HUES6 (cell line): Measurements from ENCODE around the gene PSMG1.

ENCODE experiments used
- H3K27ac ChIP-seq: 2 replicates; pipeline ENCODE4 v1.7.0; 2013; ENCODE audit warnings: low read depth, mild to moderate bottlenecking, low read length, inconsistent platforms
- H3K27me3 ChIP-seq: 2 replicates; pipeline ENCODE4 v1.6.1; 2013; ENCODE audit warnings: low read length; ENCODE audit not compliant: control insufficient read depth, insufficient read depth
- H3K36me3 ChIP-seq: 2 replicates; pipeline ENCODE4 v1.6.1; 2013; ENCODE audit warnings: low read length; ENCODE audit not compliant: control insufficient read depth, insufficient read depth
- H3K4me1 ChIP-seq: 2 replicates; pipeline ENCODE4 v1.6.1; 2013; ENCODE audit warnings: low read length; ENCODE audit not compliant: control insufficient read depth, insufficient read depth
- H3K4me3 ChIP-seq: 2 replicates; pipeline ENCODE4 v1.5.1; 2013; ENCODE audit warnings: low read depth, low read length
- H3K9ac ChIP-seq: one replicate; pipeline ENCODE4 v1.6.1; 2013; ENCODE audit warnings: mild to moderate bottlenecking, low read length
- H3K9me3 ChIP-seq: 2 replicates; pipeline ENCODE4 v1.6.1; 2013; ENCODE audit warnings: low read depth, low read length; ENCODE audit not compliant: control insufficient read depth, insufficient read depth

PSMG1 gene

GRCh38 chr21:39188521-39189139, 5.4 kb upstream of the PSMG1 start:
- no peaks in the 10 kb centered on the region for H3K9me3 ChIP-seq
- H3K27ac ChIP-seq: no peak overlapping the region
- peaks cover 1% of the 10 kb centered on the region; the same call in 1 of the 2 replicates for H3K36me3 ChIP-seq
- H3K27me3 ChIP-seq: no peaks in the 10 kb centered on the region
- H3K4me3 ChIP-seq: no peak overlapping the region
- 0 out of 2 replicates have a peak, but pooled peaks cover 4% of the 10 kb centered on the region for H3K4me1 ChIP-seq
- no peak overlapping the region for H3K9ac ChIP-seq

DNA sequence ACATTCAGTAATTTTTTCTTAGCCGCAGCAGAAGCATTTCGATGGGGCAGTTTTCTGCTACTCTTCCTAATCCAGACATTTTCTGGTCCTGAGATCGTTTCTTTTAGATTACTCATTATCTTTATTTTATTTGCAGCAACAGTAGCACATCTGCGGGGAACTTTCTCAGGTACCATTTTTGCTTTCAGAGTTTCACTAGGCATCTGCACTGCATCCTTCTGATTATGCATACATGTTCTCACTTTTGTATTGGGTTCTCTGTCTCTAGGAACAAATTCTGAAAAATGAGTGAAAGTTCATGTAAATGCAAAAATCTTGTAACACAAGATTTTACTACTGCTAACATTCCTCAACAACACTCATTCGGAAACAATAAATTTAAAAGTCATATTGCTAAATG, 3.9 kb upstream of the PSMG1 start:
- Histone ChIP-seq H3K9me3 (no peaks in the 10 kb centered on the region), H3K27ac (no peak overlapping the region), H3K4me1 (peaks cover 6% of the 10 kb centered on the region; the same call in 1 of the 2 replicates), H3K36me3 (no peaks in the 10 kb centered on the region), H3K9ac (no peak overlapping the region), H3K4me3 (no peak overlapping the region), H3K27me3 (no peaks in the 10 kb centered on the region)

GRCh38 chr21:39186676-39187075, 3.4 kb upstream of the PSMG1 start:
- no peak overlapping the region for H3K27ac ChIP-seq
- H3K9me3 ChIP-seq: no peaks in the 10 kb centered on the region
- H3K36me3 ChIP-seq: no peaks in the 10 kb centered on the region
- no peak overlapping the region for H3K9ac ChIP-seq
- H3K27me3 ChIP-seq: no peaks in the 10 kb centered on the region
- H3K4me3 ChIP-seq: no peak overlapping the region
- peaks cover 9% of the 10 kb centered on the region; the same call in 1 of the 2 replicates for H3K4me1 ChIP-seq

- Histone ChIP-seq H3K4me1 (peaks cover 9% of the 10 kb centered on the region; the same call in 1 of the 2 replicates), H3K9ac (no peak overlapping the region), H3K27me3 (no peaks in the 10 kb centered on the region), H3K36me3 (peaks cover 8% of the 10 kb centered on the region), H3K4me3 (no peak overlapping the region), H3K27ac (no peak overlapping the region), H3K9me3 (no peaks in the 10 kb centered on the region)
These were observed 1.9 kb upstream of the PSMG1 start for GRCh38 chr21:39185157-39185556.

- Histone ChIP-seq H3K4me3 (peak overlapping the region; percentile 76), H3K9ac (peak overlapping the region; percentile 86), H3K36me3 (peaks cover 15% of the 10 kb centered on the region), H3K27me3 (no peaks in the 10 kb centered on the region), H3K4me1 (peaks cover 9% of the 10 kb centered on the region; the same call in 1 of the 2 replicates), H3K27ac (no peak overlapping the region), H3K9me3 (no peaks in the 10 kb centered on the region)
These were observed 1.1 kb upstream of the PSMG1 start for GRCh38 chr21:39184050-39184980.

DNA sequence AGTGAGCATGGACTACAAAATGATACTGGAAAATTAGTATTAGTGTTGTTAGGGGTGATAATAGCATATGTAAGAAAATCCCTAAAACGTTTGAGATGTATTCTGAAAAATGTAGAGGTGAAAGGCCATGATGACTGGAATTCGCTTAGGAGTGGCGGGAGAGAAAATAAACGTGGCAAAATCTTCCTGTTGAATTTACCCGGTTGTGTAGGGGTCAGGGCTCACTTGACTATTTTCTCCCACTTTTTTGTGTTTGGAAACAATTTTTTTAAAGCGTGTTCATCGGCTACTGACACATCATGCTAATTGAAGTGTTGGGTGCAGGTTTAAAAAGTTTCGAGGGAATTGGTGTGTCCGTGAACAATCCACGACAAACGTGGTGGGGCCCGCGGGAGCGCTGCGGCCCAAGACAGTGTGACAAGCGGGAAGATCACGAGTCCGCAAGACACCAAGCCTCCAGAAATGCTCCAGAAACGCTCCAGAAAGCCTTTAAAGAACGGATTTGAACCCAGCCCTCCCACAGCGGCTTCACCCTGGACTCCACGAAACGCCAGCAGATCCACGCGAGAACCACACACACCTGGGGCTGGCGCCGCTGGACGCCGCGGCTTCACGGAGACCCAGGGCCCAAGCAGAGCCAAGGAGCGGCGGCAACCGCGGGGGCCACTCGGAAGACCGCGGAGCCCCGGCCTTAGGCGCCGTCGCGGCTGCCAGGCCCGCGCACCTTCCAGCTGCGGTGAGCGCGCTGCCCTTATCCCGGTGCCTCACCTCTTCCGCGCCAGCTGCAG, 573 bp downstream of the PSMG1 start:
- Histone ChIP-seq H3K9ac (peak overlapping the region; percentile 86), H3K27me3 (no peaks in the 10 kb centered on the region), H3K27ac (peak overlapping the region; percentile 1; the same call in 1 of the 2 replicates), H3K9me3 (no peaks in the 10 kb centered on the region), H3K4me1 (peaks cover 9% of the 10 kb centered on the region; the same call in 1 of the 2 replicates), H3K4me3 (peak overlapping the region; percentile 76), H3K36me3 (peaks cover 29% of the 10 kb centered on the region)

GRCh38 chr21:39182016-39182415, 1.2 kb downstream of the PSMG1 start:
- H3K27me3 ChIP-seq: no peaks in the 10 kb centered on the region
- H3K4me3 ChIP-seq: peak overlapping the region; percentile 76
- H3K4me1 ChIP-seq: peaks cover 9% of the 10 kb centered on the region; the same call in 1 of the 2 replicates
- H3K9me3 ChIP-seq: no peaks in the 10 kb centered on the region
- H3K27ac ChIP-seq: no peak overlapping the region
- peak overlapping the region; percentile 86 for H3K9ac ChIP-seq
- H3K36me3 ChIP-seq: peaks cover 31% of the 10 kb centered on the region

DNA sequence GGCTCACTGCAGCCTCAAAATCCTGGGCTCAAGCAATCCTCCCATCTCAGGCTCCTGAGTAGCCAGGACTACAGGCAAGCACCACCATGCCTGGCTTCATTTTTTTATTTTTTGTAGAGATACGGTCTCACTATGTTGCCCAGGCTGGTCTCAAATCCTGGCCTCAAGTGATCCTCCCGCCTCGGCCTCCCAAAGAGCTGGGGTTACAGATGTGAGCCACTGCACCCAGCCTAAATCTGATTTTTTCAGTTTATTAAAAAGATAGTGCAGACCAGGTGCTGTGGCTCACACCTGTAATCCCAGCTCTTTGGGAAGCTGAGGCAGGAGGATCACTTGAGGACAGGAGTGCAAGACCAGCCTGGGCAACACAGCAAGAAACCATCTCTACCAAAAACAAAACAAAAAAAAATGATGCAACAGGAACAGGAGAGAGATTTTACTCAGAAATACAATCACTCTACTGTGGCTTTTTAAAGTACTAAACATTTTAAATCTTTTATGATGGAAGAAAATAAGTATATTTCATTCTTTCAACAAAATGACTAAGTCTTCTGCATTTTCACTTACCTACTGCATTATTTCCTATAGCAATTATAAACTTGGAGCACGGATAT, 1.9 kb downstream of the PSMG1 start:
- H3K4me1 ChIP-seq: peaks cover 9% of the 10 kb centered on the region; the same call in 1 of the 2 replicates
- peaks cover 35% of the 10 kb centered on the region for H3K36me3 ChIP-seq
- H3K27me3 ChIP-seq: no peaks in the 10 kb centered on the region
- H3K9me3 ChIP-seq: no peaks in the 10 kb centered on the region
- H3K4me3 ChIP-seq: no peak overlapping the region
- H3K27ac ChIP-seq: no peak overlapping the region
- H3K9ac ChIP-seq: no peak overlapping the region

DNA sequence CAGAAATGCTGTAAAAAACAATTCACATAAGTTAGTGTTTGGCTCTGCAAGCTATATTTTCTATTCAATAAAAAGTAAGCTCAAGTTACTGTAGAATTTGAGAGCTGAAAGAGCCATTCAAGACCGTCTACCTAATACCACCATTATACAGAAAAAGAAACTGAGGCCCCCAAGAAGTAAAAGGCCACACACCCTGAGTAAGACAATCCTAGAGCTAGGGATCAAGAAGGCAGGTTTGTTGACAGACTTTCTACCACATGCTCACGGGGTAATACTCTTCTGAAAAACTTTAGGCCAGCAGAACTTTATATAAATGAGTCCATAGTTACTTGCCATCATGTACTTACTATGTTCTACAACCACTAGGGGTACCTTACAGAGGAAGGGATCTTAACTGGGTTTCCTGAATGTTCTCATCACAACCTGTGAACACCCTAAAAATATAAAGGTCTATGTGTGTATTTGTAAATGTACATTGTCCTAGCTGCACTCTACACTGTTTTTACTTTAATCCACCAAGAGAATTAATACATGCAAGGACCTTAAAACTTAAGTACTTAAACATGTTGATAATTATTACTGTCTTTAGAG, 2.7 kb downstream of the PSMG1 start:
- peaks cover 9% of the 10 kb centered on the region; the same call in 1 of the 2 replicates for H3K4me1 ChIP-seq
- H3K36me3 ChIP-seq: peaks cover 41% of the 10 kb centered on the region
- H3K4me3 ChIP-seq: no peak overlapping the region
- no peaks in the 10 kb centered on the region for H3K27me3 ChIP-seq
- H3K9ac ChIP-seq: no peak overlapping the region
- no peaks in the 10 kb centered on the region for H3K9me3 ChIP-seq
- H3K27ac ChIP-seq: no peak overlapping the region

DNA sequence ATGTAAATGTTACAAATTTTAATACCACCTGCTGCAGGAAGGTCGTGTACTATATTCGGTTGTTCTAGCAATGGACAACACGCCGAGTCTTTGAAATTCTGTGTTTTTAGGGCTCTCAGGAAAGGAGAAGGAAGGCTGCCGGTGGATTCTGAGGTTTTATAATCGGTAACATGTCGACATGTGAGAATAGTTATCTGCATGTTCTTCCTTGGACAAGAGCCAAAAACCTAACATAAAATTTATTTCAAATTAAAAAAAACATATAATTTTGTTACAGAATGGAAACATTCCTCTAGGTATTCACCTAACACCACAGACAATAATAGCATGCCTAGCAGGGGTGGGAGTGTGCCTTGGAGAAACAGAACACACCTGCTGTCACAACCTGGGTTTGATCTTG, 4.8 kb downstream of the PSMG1 start:
- Histone ChIP-seq H3K9me3 (no peaks in the 10 kb centered on the region), H3K9ac (no peak overlapping the region), H3K36me3 (peaks cover 56% of the 10 kb centered on the region), H3K4me1 (peaks cover 5% of the 10 kb centered on the region; the same call in 1 of the 2 replicates), H3K27ac (no peak overlapping the region), H3K27me3 (no peaks in the 10 kb centered on the region), H3K4me3 (no peak overlapping the region)
